ENCODE results near the gene IKZF3. TPM values are rescaled to one million over a fixed set of nuclear protein-coding genes. Genes with fewer than 3 reads are reported as not detected.
A peak's percentile ranks its signal among the peaks of the same experiment; 100 is the strongest.

IKZF3 gene
- total and polyA plus RNA-seq, 10 of the 15 experiments (the other 5 are each of a cell fraction or from before 2014, with no cell fraction given): 5.5 to 98.2 (median 47.6) TPM

DNA sequence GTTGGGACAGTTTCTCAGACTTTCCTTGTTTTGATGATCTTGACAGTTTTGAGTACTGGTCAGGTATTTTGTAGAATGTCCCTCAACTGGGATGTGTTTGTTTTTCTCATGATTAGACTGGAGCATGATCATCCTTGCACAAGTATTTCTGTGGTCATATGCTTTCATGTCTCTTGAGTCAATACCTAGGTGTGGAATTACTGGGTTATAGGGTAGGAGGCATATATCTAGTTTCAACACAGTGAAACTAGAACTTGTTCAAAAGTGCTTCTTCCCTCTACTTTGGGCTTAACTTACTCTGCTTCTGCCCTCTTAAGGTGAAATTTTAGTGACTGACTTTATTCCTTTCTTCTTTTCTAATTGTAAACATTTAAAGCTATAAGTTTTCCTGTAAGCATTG, 30.1 kb downstream of the IKZF3 start:
- Histone ChIP-seq H3K4me3 (no peak overlapping the region), H3K4me1 (ENCODE audit: control insufficient read depth, insufficient read depth, low read length) (no peaks in the 10 kb centered on the region; the same call in 1 of the 2 replicates), H3K36me3 (ENCODE audit: control insufficient read depth in 2 of 2, insufficient read depth in 2 of 2, low read length in 1 of 2) (peaks cover 11 to 38% of the 10 kb centered on the region in 2 experiments), H3K79me2 (ENCODE audit: control insufficient read depth, insufficient read depth, low read length) (peaks cover 60% of the 10 kb centered on the region), H3K27me3 (replicated peaks in 1 of 2; ENCODE audit: control insufficient read depth in 2 of 2, insufficient read depth in 2 of 2, low read length in 1 of 2) (no peaks in the 10 kb centered on the region), H3K4me2 (ENCODE audit: control insufficient read depth, insufficient read depth) (no peak overlapping the region), H3K27ac (ENCODE audit: control insufficient read depth, insufficient read depth) (no peak overlapping the region), H3K9me3 (replicated peaks; ENCODE audit: control insufficient read depth, insufficient read depth, low read length) (peaks cover 19% of the 10 kb centered on the region), H4K20me1 (ENCODE audit: control insufficient read depth, insufficient read depth) (no peaks in the 10 kb centered on the region), H2AFZ (ENCODE audit: control insufficient read depth, low read depth, low read length) (no peak overlapping the region), H3K9ac (ENCODE audit: control insufficient read depth, insufficient read depth, low read length) (no peak overlapping the region)
- ATAC-seq: peak; percentile 58
- POLR2A ChIA-PET: interaction anchor here (1.6 to 1.9 kb wide), 2 partner anchors 9 to 13 kb away, joined by 4 to 7 read pairs; no protein-coding TSS in a partner anchor
- BruUV-seq (replicated peaks): no TSS peak
- no peak for DNase-seq (ENCODE audit: low read depth, low spot score)
- FAIRE-seq: no peak
- CTCF ChIA-PET: interaction anchor here (0.7 to 1.4 kb wide), 6 partner anchors 12 to 252 kb away, joined by 3 to 4 read pairs (median 3); partner anchors contain the start of gene PSMD3
- TF ChIP-seq JUNB (IDR thresholded peaks at IDR 0.05) (no peak), RUNX3 (IDR thresholded peaks at IDR 0.05; ENCODE audit: low read length) (peak; percentile 24; the same call in 1 of the 2 replicates)
- TF ChIP-seq, protein P1, sequence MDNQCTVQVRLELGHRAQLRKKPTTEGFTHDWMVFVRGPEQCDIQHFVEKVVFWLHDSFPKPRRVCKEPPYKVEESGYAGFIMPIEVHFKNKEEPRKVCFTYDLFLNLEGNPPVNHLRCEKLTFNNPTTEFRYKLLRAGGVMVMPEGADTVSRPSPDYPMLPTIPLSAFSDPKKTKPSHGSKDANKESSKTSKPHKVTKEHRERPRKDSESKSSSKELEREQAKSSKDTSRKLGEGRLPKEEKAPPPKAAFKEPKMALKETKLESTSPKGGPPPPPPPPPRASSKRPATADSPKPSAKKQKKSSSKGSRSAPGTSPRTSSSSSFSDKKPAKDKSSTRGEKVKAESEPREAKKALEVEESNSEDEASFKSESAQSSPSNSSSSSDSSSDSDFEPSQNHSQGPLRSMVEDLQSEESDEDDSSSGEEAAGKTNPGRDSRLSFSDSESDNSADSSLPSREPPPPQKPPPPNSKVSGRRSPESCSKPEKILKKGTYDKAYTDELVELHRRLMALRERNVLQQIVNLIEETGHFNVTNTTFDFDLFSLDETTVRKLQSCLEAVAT (IDR thresholded peaks at IDR 0.05): no peak
- SMC1A ChIA-PET (ENCODE audit: uncharacterized antibody, unreplicated experiment): interaction anchor here (1.0 to 3.7 kb wide), 6 partner anchors 9 to 27 kb away, joined by 3 to 16 read pairs (median 4); no protein-coding TSS in a partner anchor
- RAD21 ChIA-PET (ENCODE audit: unreplicated experiment): interaction anchor here (1.0 kb wide), 1 partner anchor 28 kb away, joined by 3 read pairs; no protein-coding TSS in a partner anchor
- intact Hi-C loops (cut with micrococcal nuclease; ENCODE audit: unreplicated experiment) (no loop called here), in situ Hi-C loops (cut with MboI) (no loop called here)

- no peak overlapping the region for H3K4me3 ChIP-seq
- ChIA-PET RAD21 (ENCODE audit: unreplicated experiment) (no interaction called here), POLR2A (interaction anchor here (0.8 to 1.2 kb wide), 2 partner anchors 12 to 24 kb away, joined by 3 read pairs; no protein-coding TSS in a partner anchor), SMC1A (ENCODE audit: uncharacterized antibody, unreplicated experiment) (interaction anchor here (0.7 to 2.2 kb wide), 4 partner anchors 12 to 30 kb away, joined by 3 to 7 read pairs (median 4); no protein-coding TSS in a partner anchor), CTCF (interaction anchor here (2.4 kb wide), 1 partner anchor 11 kb away, joined by 11 read pairs; no protein-coding TSS in a partner anchor)
- no peak for FAIRE-seq
- no peak overlapping the region for H3K9ac ChIP-seq (ENCODE audit: control insufficient read depth, insufficient read depth, low read length)
- peaks cover 29 to 51% of the 10 kb centered on the region in 2 experiments for H3K36me3 ChIP-seq (ENCODE audit: control insufficient read depth in 2 of 2, insufficient read depth in 2 of 2, low read length in 1 of 2)
- H3K4me2 ChIP-seq (ENCODE audit: control insufficient read depth, insufficient read depth): no peak overlapping the region
- H3K27me3 ChIP-seq (replicated peaks in 1 of 2; ENCODE audit: control insufficient read depth in 2 of 2, insufficient read depth in 2 of 2, low read length in 1 of 2): no peaks in the 10 kb centered on the region
- H3K4me1 ChIP-seq (ENCODE audit: control insufficient read depth, insufficient read depth, low read length): no peaks in the 10 kb centered on the region; the same call in 1 of the 2 replicates
- in situ Hi-C loops (cut with MboI) (no loop called here), intact Hi-C loops (cut with micrococcal nuclease; ENCODE audit: unreplicated experiment) (no loop called here)
- H3K27ac ChIP-seq (ENCODE audit: control insufficient read depth, insufficient read depth): no peak overlapping the region
- peaks cover 40% of the 10 kb centered on the region for H3K79me2 ChIP-seq (ENCODE audit: control insufficient read depth, insufficient read depth, low read length)
- DNase-seq (ENCODE audit: low read depth, low spot score): no peak
- peaks cover 20% of the 10 kb centered on the region for H3K9me3 ChIP-seq (replicated peaks; ENCODE audit: control insufficient read depth, insufficient read depth, low read length)
- H4K20me1 ChIP-seq (ENCODE audit: control insufficient read depth, insufficient read depth): no peaks in the 10 kb centered on the region
- no peak overlapping the region for H2AFZ ChIP-seq (ENCODE audit: control insufficient read depth, low read depth, low read length)
- ATAC-seq: no peak
- WGBS (ENCODE audit: insufficient coverage, insufficient replicate concordance, low lambda C conversion rate, missing lambda C conversion rate): 100% methylated on average over 2 of the region's 2 CpGs
- no TSS peak for BruUV-seq (replicated peaks)
- TF ChIP-seq KLF5 (IDR thresholded peaks at IDR 0.05; ENCODE audit: partially characterized antibody): no peak
- TF ChIP-seq, protein P2, sequence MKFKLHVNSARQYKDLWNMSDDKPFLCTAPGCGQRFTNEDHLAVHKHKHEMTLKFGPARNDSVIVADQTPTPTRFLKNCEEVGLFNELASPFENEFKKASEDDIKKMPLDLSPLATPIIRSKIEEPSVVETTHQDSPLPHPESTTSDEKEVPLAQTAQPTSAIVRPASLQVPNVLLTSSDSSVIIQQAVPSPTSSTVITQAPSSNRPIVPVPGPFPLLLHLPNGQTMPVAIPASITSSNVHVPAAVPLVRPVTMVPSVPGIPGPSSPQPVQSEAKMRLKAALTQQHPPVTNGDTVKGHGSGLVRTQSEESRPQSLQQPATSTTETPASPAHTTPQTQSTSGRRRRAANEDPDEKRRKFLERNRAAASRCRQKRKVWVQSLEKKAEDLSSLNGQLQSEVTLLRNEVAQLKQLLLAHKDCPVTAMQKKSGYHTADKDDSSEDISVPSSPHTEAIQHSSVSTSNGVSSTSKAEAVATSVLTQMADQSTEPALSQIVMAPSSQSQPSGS (IDR thresholded peaks at IDR 0.05; ENCODE audit: low read length): no peak
- TF ChIP-seq ZNF207 (IDR thresholded peaks at IDR 0.05; ENCODE audit: borderline replicate concordance): no peak
- TF ChIP-seq E2F8 (IDR thresholded peaks at IDR 0.05; ENCODE audit: low read depth, partially characterized antibody): no peak
- no peak for TF ChIP-seq SPI1 (IDR thresholded peaks at IDR 0.05; ENCODE audit: borderline replicate concordance, insufficient read depth, low read depth, low read length)
- TF ChIP-seq ATF7 (IDR thresholded peaks at IDR 0.05; ENCODE audit: low read depth): no peak
- TF ChIP-seq BCL11A (IDR thresholded peaks at IDR 0.05; ENCODE audit: low read depth, low read length): no peak
- TF ChIP-seq STAT3 (IDR thresholded peaks at IDR 0.05; ENCODE audit: low read depth, low read length): no peak
- TF ChIP-seq SP1 (IDR thresholded peaks at IDR 0.05; ENCODE audit: low read depth, low read length): no peak
Observed at GRCh38 chr17:39831588-39831987, 32.5 kb downstream of the IKZF3 start.
